ENCODE results near the gene PPARD.
A peak's percentile ranks its signal among the peaks of the same experiment; 100 is the strongest.

Gene PPARD

DNA sequence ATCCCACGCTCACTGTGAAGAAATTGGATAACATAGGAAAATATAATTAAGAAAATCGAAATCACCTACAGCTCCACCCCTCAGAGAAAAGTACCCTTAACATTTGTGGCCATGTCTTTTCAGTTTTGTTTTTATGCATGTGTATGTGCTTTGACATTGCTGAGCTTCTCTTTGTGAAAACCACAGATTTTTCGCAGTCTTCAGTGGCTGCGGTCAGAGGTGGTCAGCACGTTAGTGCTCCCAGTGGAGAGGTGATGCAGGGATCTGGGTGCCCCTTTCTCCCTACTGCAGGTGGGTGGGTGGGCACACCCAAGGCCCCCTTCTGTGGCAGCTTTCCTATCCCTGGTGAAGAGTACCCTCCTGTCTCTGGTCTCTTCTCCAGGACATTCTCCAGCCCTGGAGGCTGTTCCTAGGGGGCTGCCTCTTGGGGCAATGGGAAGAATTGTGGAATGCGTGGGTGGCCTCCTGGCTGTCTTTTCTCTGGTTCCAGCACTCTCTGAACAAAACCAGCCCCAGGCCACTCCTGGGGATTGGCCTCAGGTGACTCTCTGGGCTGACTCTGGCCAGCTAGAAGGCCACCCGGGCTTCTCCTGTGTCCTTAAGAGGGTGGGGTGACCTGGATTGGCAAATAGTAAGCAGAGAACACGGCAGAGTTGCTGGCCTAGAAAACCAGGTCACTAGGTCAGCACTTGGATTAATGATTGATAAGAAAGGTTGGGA, 59.9 kb downstream of the PPARD start:
- peak overlapping the region; percentile 10; the same call in 1 of the 2 replicates for H3K27ac ChIP-seq
- no peak overlapping the region for H3K9ac ChIP-seq
- H3K79me2 ChIP-seq (ENCODE audit: insufficient read depth, low read depth): no peaks in the 10 kb centered on the region
- H4K20me1 ChIP-seq (ENCODE audit: insufficient read depth): no peaks in the 10 kb centered on the region
- H3K4me2 ChIP-seq: peak overlapping the region; percentile 65
- H3K36me3 ChIP-seq (ENCODE audit: insufficient read depth): no peaks in the 10 kb centered on the region
- H3K4me1 ChIP-seq (ENCODE audit: low read depth, poor library complexity, severe bottlenecking): peaks cover 49% of the 10 kb centered on the region
- H3K4me3 ChIP-seq (IDR thresholded peaks at IDR 0.05; ENCODE audit: insufficient read depth, low read depth, low read length): no peak overlapping the region
- TF ChIP-seq, protein P1, sequence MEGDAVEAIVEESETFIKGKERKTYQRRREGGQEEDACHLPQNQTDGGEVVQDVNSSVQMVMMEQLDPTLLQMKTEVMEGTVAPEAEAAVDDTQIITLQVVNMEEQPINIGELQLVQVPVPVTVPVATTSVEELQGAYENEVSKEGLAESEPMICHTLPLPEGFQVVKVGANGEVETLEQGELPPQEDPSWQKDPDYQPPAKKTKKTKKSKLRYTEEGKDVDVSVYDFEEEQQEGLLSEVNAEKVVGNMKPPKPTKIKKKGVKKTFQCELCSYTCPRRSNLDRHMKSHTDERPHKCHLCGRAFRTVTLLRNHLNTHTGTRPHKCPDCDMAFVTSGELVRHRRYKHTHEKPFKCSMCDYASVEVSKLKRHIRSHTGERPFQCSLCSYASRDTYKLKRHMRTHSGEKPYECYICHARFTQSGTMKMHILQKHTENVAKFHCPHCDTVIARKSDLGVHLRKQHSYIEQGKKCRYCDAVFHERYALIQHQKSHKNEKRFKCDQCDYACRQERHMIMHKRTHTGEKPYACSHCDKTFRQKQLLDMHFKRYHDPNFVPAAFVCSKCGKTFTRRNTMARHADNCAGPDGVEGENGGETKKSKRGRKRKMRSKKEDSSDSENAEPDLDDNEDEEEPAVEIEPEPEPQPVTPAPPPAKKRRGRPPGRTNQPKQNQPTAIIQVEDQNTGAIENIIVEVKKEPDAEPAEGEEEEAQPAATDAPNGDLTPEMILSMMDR (conservative IDR thresholded peaks at IDR 0.05; ENCODE audit: low read depth, low read length): no peak
- no peak overlapping the region for H2AFZ ChIP-seq (ENCODE audit: low read depth)
- no peaks in the 10 kb centered on the region for H3K27me3 ChIP-seq (ENCODE audit: insufficient read depth, low read depth)

DNA sequence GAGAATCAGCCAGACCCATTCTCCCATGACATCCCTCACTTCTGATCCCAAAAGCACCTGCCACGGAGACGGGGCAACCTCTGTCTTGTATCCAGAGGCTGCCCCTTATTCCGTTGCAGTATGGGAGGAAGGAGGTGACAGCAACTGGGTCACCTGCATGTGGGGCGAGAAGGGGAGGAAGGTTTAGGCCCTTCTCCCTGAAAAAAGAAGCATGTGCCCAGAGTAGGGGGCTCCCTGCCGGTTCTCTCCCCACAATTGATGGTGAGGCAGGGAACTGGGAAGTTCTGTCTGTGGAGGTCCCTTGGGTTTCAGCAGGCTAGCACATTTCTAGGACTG, 60.5 kb downstream of the PPARD start:
- no peak overlapping the region for H3K9ac ChIP-seq
- no peaks in the 10 kb centered on the region for H4K20me1 ChIP-seq (ENCODE audit: insufficient read depth)
- H3K4me1 ChIP-seq (ENCODE audit: low read depth, poor library complexity, severe bottlenecking): peaks cover 49% of the 10 kb centered on the region
- H3K4me3 ChIP-seq (IDR thresholded peaks at IDR 0.05; ENCODE audit: insufficient read depth, low read depth, low read length): no peak overlapping the region
- H3K27me3 ChIP-seq (ENCODE audit: insufficient read depth, low read depth): no peaks in the 10 kb centered on the region
- TF ChIP-seq, protein P1 (conservative IDR thresholded peaks at IDR 0.05; ENCODE audit: low read depth, low read length): no peak
- H3K4me2 ChIP-seq: peak overlapping the region; percentile 65; the same call in 1 of the 2 replicates
- H3K27ac ChIP-seq: no peak overlapping the region
- no peaks in the 10 kb centered on the region for H3K79me2 ChIP-seq (ENCODE audit: insufficient read depth, low read depth)
- H2AFZ ChIP-seq (ENCODE audit: low read depth): no peak overlapping the region
- no peaks in the 10 kb centered on the region for H3K36me3 ChIP-seq (ENCODE audit: insufficient read depth)

DNA sequence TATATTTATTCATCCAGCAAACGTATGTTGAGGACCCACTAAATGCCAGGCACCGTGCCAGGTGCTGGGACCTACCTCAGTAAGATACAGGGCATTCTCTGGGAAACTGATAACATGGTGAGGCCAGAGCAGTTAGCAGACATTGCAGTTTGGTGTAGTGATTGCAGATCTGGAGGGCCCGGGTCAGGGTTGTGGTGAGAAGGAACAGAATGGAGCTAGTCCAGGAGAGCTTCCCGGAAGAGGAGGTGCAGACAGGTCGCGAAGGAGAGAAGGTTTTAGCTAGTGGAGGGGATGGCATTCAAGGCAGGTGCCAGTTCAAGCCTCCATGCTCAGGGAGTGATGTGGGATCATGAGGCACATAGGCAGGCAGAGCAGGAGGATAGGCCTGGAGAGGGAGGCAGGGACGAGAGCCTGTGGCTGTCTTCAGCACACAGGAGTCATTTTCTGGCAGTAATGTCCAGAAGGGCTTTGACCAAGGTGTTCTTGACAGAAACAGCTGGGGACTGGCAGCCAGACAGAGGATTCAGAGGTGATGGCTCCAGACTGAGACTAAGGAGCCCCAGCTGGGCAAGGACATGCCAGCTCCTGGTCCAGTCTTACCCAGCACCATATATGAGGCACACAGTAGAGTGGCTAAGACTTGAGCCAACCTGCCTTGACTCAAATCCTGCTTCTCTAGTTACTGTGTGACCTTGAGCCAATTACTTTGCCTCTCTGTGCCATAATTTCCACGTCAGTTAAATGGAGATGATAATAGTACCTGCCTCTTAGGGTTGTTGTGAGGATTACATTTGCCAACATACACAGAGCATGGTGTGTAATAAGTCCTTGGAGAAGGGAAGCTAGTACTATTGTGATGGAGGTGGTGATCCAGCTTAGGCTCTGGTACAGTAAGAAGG, 61.4 kb downstream of the PPARD start:
- Histone ChIP-seq H3K36me3 (ENCODE audit: insufficient read depth) (no peaks in the 10 kb centered on the region), H3K27ac (no peak overlapping the region), H2AFZ (ENCODE audit: low read depth) (no peak overlapping the region), H3K4me3 (IDR thresholded peaks at IDR 0.05; ENCODE audit: insufficient read depth, low read depth, low read length) (no peak overlapping the region), H3K79me2 (ENCODE audit: insufficient read depth, low read depth) (no peaks in the 10 kb centered on the region), H3K4me1 (ENCODE audit: low read depth, poor library complexity, severe bottlenecking) (peaks cover 49% of the 10 kb centered on the region), H3K9ac (no peak overlapping the region), H3K4me2 (no peak overlapping the region), H3K27me3 (ENCODE audit: insufficient read depth, low read depth) (no peaks in the 10 kb centered on the region), H4K20me1 (ENCODE audit: insufficient read depth) (no peaks in the 10 kb centered on the region)
- TF ChIP-seq, protein P1 (conservative IDR thresholded peaks at IDR 0.05; ENCODE audit: low read depth, low read length): no peak

DNA sequence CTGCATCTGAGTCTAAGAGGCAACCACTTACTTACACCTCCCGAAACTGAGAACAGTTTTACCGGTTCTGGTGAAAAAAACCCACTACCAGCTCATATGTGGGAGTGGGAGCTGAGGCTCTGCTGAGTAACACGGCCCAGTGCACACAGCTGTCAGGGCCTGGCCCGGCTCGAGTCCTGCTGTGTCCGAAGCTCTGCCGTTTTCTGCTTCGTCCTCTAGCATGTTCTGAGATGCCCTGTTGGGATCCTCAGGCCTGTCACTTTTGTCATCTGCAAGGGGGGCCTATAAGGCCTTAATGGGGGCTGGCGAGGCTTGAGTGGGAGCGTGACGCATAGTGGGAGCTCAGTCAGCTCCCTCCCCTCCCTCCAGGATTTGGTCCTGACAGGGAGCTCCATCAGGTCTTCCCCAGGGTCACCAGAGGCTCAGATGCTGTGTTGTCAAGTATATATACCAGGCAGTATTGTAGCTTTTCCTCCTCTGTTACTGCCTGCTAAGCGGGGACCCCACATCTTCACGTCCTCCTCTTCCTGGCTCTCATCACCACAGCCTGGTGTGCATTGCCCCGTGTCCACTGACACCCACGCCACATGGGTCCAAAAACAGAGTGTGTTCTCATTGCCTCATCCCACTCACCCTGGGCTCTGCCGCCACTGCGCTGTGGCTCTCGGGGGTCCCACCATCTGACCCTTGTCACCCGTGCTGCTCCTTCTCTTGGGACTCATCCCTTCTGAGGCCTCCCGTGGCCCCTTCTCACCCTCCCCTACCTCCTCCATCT, 64.5 kb downstream of the PPARD start:
- Histone ChIP-seq H3K4me2 (no peak overlapping the region), H3K79me2 (ENCODE audit: insufficient read depth, low read depth) (no peaks in the 10 kb centered on the region), H3K4me3 (IDR thresholded peaks at IDR 0.05; ENCODE audit: insufficient read depth, low read depth, low read length) (no peak overlapping the region), H3K4me1 (ENCODE audit: low read depth, poor library complexity, severe bottlenecking) (peaks cover 23% of the 10 kb centered on the region), H3K9ac (no peak overlapping the region), H4K20me1 (ENCODE audit: insufficient read depth) (no peaks in the 10 kb centered on the region), H2AFZ (ENCODE audit: low read depth) (no peak overlapping the region), H3K36me3 (ENCODE audit: insufficient read depth) (no peaks in the 10 kb centered on the region), H3K27ac (no peak overlapping the region), H3K27me3 (ENCODE audit: insufficient read depth, low read depth) (no peaks in the 10 kb centered on the region)
- TF ChIP-seq, protein P1 (conservative IDR thresholded peaks at IDR 0.05; ENCODE audit: low read depth, low read length): no peak

All from KMS-11 (cell line).